GM12878 (cell line): ENCODE measurements around the gene LSAMP. TPM values are rescaled to one million over a fixed set of nuclear protein-coding genes. Genes with fewer than 3 reads are reported as not detected.

Source experiments
- ATAC-seq: fragments of 200-7000 bp; cut with Tn5 transposase; 3 replicates; pipeline ENCODE4 v1.9.1; 2020; ENCODE audit warnings: mild to moderate bottlenecking, moderate library complexity
- BruUV-seq: library from RNA; stranded (reverse); fragments of 400-500 nt; replicated peaks from 2 replicates; lab custom pipeline; 2021; lab: Mats Ljungman, UMichigan
- CTCF ChIA-PET: fragments of 300-600 bp; sonication (Branson Sonifier 250); formaldehyde crosslinking; extraction: SDS; loops from one replicate; lab custom pipeline; 2021; ENCODE audit warnings: inconsistent platforms; lab: Yijun Ruan, JAX
- POLR2A ChIA-PET: fragments of 350-600 bp; formaldehyde crosslinking; extraction: SDS; loops from one replicate; lab custom pipeline; 2021; ENCODE audit warnings: inconsistent platforms; lab: Charles Lee
- RAD21 ChIA-PET: fragments of 300-600 bp; sonication (Branson Sonifier 250); formaldehyde crosslinking; loops from one replicate; lab custom pipeline; 2023; ENCODE audit warnings: antibody characterized with exemption; ENCODE audit not compliant: unreplicated experiment; lab: Charles Lee
- SMC1A ChIA-PET: fragments of 300-600 bp; sonication (Branson Sonifier 250); formaldehyde crosslinking; loops from one replicate; lab custom pipeline; 2023; ENCODE audit not compliant: unreplicated experiment, uncharacterized antibody; lab: Charles Lee
- DNase-seq: peaks from one replicate; pipeline ENCODE4 v3.0.0-alpha.2; 2011; ENCODE audit warnings: low read depth, low spot score
- FAIRE-seq: peaks from 3 replicates; lab custom pipeline; 2011; peaks lifted over from hg19 to GRCh38; lab: Jason Lieb, UNC
- H2AFZ ChIP-seq: 2 replicates; pipeline ENCODE4 v1.6.0; 2011; ENCODE audit warnings: low read depth, low read length, control low read depth; ENCODE audit not compliant: control insufficient read depth
- H3K27ac ChIP-seq: 2 replicates; pipeline ENCODE4 v1.5.1; 2011; ENCODE audit warnings: control low read depth; ENCODE audit not compliant: control insufficient read depth, insufficient read depth
- H3K27me3 ChIP-seq, 2 experiments: replicated peaks in 1 of 2; 2 replicates each; pipeline versions ENCODE4 v1.6.0 to v1.6.1; 2011; ENCODE audit warnings: low read length in 1 of 2; ENCODE audit not compliant: control insufficient read depth in 2 of 2, insufficient read depth in 2 of 2
- H3K36me3 ChIP-seq, 2 experiments: 2 replicates each; pipeline ENCODE4 v1.5.1; 2011; ENCODE audit warnings: low read length in 1 of 2; ENCODE audit not compliant: control insufficient read depth in 2 of 2, insufficient read depth in 2 of 2
- H3K4me1 ChIP-seq: 2 replicates; pipeline ENCODE4 v1.6.1; 2011; ENCODE audit warnings: mild to moderate bottlenecking, low read length, moderate library complexity, mixed read lengths; ENCODE audit not compliant: control insufficient read depth, insufficient read depth
- H3K4me2 ChIP-seq: 2 replicates; pipeline ENCODE4 v1.6.0; 2011; ENCODE audit warnings: control low read depth; ENCODE audit not compliant: control insufficient read depth, insufficient read depth
- H3K4me3 ChIP-seq: fragments of 200-600 bp; sonication (generic); 2 replicates; pipeline ENCODE4 v1.5.1; 2016
- H3K79me2 ChIP-seq: 2 replicates; pipeline ENCODE4 v1.6.0; 2011; ENCODE audit warnings: low read length; ENCODE audit not compliant: control insufficient read depth, insufficient read depth
- H3K9ac ChIP-seq: 2 replicates; pipeline ENCODE4 v1.8.0; 2011; ENCODE audit warnings: low read length, control low read depth, mixed read lengths; ENCODE audit not compliant: control insufficient read depth, insufficient read depth
- H3K9me3 ChIP-seq: replicated peaks from 3 replicates; pipeline ENCODE4 v1.5.1; 2011; ENCODE audit warnings: mild to moderate bottlenecking, low read length; ENCODE audit not compliant: control insufficient read depth, insufficient read depth
- H4K20me1 ChIP-seq: 2 replicates; pipeline ENCODE4 v1.6.0; 2011; ENCODE audit not compliant: control insufficient read depth, insufficient read depth
- BCL11A ChIP-seq: IDR thresholded peaks from 2 replicates; pipeline ENCODE4 v1.6.1; 2011; ENCODE audit warnings: low read depth, low read length
- E4F1 ChIP-seq: fragments of 450-650 bp; IDR thresholded peaks from 2 replicates; pipeline ENCODE4 v1.6.1; 2018; ENCODE audit warnings: borderline replicate concordance, mild to moderate bottlenecking; ENCODE audit not compliant: partially characterized antibody
- EP300 ChIP-seq, 2 experiments: fragments of 150-350 bp in 1 of 2; IDR thresholded peaks; 2 replicates each; pipeline ENCODE4 v1.6.1; 2011 to 2012; ENCODE audit warnings: low read depth in 2 of 2, low read length in 2 of 2, borderline replicate concordance in 1 of 2, improper control_type of control experiment in 1 of 2, inconsistent platforms in 1 of 2; ENCODE audit not compliant: control insufficient read depth in 1 of 2
- FOS ChIP-seq: IDR thresholded peaks from 3 replicates; pipeline ENCODE4 v1.6.1; 2011; ENCODE audit warnings: borderline replicate concordance; ENCODE audit not compliant: insufficient read length; ENCODE audit errors: extremely low read depth
- HDAC6 ChIP-seq: fragments of 200-600 bp; sonication (generic); IDR thresholded peaks from one replicate; pipeline ENCODE4 v1.8.0; 2017; ENCODE audit warnings: antibody characterized with exemption; ENCODE audit not compliant: unreplicated experiment
- IKZF2 ChIP-seq, 2 experiments: fragments of 450-650 bp; IDR thresholded peaks; 2 replicates each; pipeline ENCODE4 v1.6.1; 2017; ENCODE audit warnings: mild to moderate bottlenecking in 2 of 2, moderate library complexity in 2 of 2
- IRF4 ChIP-seq: IDR thresholded peaks from 2 replicates; pipeline ENCODE4 v1.6.1; 2011; ENCODE audit warnings: low read depth, low read length
- MXI1 ChIP-seq: fragments of 150-350 bp; IDR thresholded peaks from 2 replicates; pipeline ENCODE4 v1.6.1; 2011; ENCODE audit warnings: low read depth, mild to moderate bottlenecking, inconsistent platforms, low read length, improper control_type of control experiment
- MYC ChIP-seq: IDR thresholded peaks from 2 replicates; pipeline ENCODE4 v1.6.1; 2011; ENCODE audit warnings: mild to moderate bottlenecking, low read length, moderate library complexity, inconsistent platforms; ENCODE audit not compliant: insufficient read depth, insufficient replicate concordance, insufficient read length, severe bottlenecking
- NR2C2 ChIP-seq: IDR thresholded peaks from 2 replicates; pipeline ENCODE4 v1.6.1; 2011; ENCODE audit warnings: borderline replicate concordance, low read depth; ENCODE audit not compliant: control insufficient read depth, insufficient read length
- PML ChIP-seq: IDR thresholded peaks from 2 replicates; pipeline ENCODE4 v1.6.1; 2012; ENCODE audit warnings: low read length, inconsistent platforms
- POLR2AphosphoS2 ChIP-seq: IDR thresholded peaks from 2 replicates; pipeline ENCODE4 v1.6.1; 2011; ENCODE audit warnings: low read depth, mild to moderate bottlenecking, low read length, improper control_type of control experiment, moderate library complexity
- RUNX3 ChIP-seq: IDR thresholded peaks from 2 replicates; pipeline ENCODE4 v1.6.1; 2012; ENCODE audit warnings: low read length, inconsistent platforms
- SIN3A ChIP-seq: IDR thresholded peaks from 2 replicates; pipeline ENCODE4 v1.6.1; 2012; ENCODE audit warnings: low read depth, low read length, improper control_type of control experiment
- SMARCA5 ChIP-seq: fragments of 450-650 bp; IDR thresholded peaks from 2 replicates; pipeline ENCODE4 v1.6.1; 2017; ENCODE audit warnings: mild to moderate bottlenecking
- TAF1 ChIP-seq: IDR thresholded peaks from 2 replicates; pipeline ENCODE4 v1.6.1; 2011; ENCODE audit warnings: mild to moderate bottlenecking, low read depth, low read length, borderline replicate concordance
- USF2 ChIP-seq: IDR thresholded peaks from 2 replicates; pipeline ENCODE4 v1.6.1; 2011; ENCODE audit warnings: low read depth, low read length, improper control_type of control experiment, borderline replicate concordance
- ZBED1 ChIP-seq: IDR thresholded peaks from 2 replicates; pipeline ENCODE4 v1.6.1; 2016; ENCODE audit warnings: borderline replicate concordance
- in situ Hi-C: fragments of 300-500 bp; cut with MboI; formaldehyde crosslinking; loops from 9 replicates; pipeline ENCODE4 v1.14.3; 2018; ENCODE audit warnings: mixed read lengths
- intact Hi-C: fragments of 100-400 bp; cut with micrococcal nuclease; formaldehyde crosslinking; loops from one replicate; pipeline ENCODE4 v1.14.2; 2022; ENCODE audit not compliant: unreplicated experiment
- polyA plus RNA-seq, 11 experiments: library from polyadenylated mRNA; depleted of rRNA in 4 of 11; unstranded in 6 of 11; stranded (reverse) in 5 of 11; fragments of >200 nt; fragmentation: Nextera tagmentation in 4 of 11; fragmentation: Illumina TruSeq in 1 of 11; extraction: Ambion mirVana in 4 of 11; extraction: Trizol in 1 of 11; gene quantifications; 1 replicate in 1 of 11; 2 replicates in 10 of 11; pipeline versions ENCODE4 v1.2.1 to v1.2.3, GENCODE V29; 2011 to 2016; ENCODE audit warnings: inconsistent platforms in 2 of 11, missing spikeins in 2 of 11, low read depth in 1 of 11
- total RNA-seq, 4 experiments: library from RNA; depleted of rRNA in 3 of 4; stranded (reverse); fragments of >200 nt in 3 of 4; fragmentation: Illumina TruSeq in 1 of 4; extraction: Trizol in 1 of 4; gene quantifications; 2 replicates each; pipeline versions ENCODE4 v1.2.1 to v1.2.3, GENCODE V29; 2013 to 2021
- TF ChIP-seq, protein P1 (sequence below): fragments of 450-650 bp; IDR thresholded peaks from 2 replicates; pipeline ENCODE4 v1.6.1; 2017; ENCODE audit warnings: antibody characterized with exemption, mild to moderate bottlenecking, moderate library complexity

The LSAMP gene
- total and polyA plus RNA-seq, 10 of the 15 experiments (the other 5 are each of a cell fraction or from before 2014, with no cell fraction given) = 2.0 to 12.7 (median 6.5) TPM

DNA sequence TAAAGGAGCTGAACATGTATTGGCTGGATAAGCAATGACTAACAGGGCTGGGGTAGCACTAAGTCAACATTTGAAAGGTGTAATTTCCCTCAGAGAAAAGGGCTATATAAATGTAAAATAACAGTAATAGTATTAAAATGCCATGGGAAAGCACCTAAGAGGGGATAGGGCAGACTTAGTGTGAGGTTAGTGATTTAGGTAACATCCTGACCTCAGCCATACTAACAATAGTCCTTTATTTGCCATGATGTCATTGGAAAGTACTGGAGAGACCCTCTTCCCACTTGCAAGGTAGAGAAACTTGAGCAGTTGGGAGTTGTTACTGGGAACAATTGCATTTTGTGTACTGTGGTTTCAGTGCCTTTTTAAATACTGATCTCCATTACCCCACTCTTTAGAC, 103.4 kb downstream of the LSAMP start:
- ATAC-seq (peak; percentile 72), FAIRE-seq (no peak)
- no peak for TF ChIP-seq MYC
- no peak for TF ChIP-seq SMARCA5
- TF ChIP-seq, protein P1, sequence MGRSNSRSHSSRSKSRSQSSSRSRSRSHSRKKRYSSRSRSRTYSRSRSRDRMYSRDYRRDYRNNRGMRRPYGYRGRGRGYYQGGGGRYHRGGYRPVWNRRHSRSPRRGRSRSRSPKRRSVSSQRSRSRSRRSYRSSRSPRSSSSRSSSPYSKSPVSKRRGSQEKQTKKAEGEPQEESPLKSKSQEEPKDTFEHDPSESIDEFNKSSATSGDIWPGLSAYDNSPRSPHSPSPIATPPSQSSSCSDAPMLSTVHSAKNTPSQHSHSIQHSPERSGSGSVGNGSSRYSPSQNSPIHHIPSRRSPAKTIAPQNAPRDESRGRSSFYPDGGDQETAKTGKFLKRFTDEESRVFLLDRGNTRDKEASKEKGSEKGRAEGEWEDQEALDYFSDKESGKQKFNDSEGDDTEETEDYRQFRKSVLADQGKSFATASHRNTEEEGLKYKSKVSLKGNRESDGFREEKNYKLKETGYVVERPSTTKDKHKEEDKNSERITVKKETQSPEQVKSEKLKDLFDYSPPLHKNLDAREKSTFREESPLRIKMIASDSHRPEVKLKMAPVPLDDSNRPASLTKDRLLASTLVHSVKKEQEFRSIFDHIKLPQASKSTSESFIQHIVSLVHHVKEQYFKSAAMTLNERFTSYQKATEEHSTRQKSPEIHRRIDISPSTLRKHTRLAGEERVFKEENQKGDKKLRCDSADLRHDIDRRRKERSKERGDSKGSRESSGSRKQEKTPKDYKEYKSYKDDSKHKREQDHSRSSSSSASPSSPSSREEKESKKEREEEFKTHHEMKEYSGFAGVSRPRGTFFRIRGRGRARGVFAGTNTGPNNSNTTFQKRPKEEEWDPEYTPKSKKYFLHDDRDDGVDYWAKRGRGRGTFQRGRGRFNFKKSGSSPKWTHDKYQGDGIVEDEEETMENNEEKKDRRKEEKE = no peak
- TF ChIP-seq SIN3A = no peak
- no peak for TF ChIP-seq FOS
- peak; percentile 86 to 88; a peak in 3 of 4 replicates for TF ChIP-seq IKZF2 (IDR thresholded peaks at IDR 0.05)
- TF ChIP-seq IRF4 = no peak
- TF ChIP-seq BCL11A = peak; percentile 71; the same call in 1 of the 2 replicates
- TF ChIP-seq EP300 (IDR thresholded peaks at IDR 0.05; ENCODE audit: borderline replicate concordance in 1 of 2, control insufficient read depth in 1 of 2, low read depth in 2 of 2, low read length in 2 of 2) = peak; percentile 92 to 96
- TF ChIP-seq ZBED1 = peak; percentile 75; the same call in 1 of the 2 replicates
- TF ChIP-seq HDAC6 = no peak
- no peak for TF ChIP-seq NR2C2
- peak; percentile 89 for TF ChIP-seq RUNX3
- no peak for TF ChIP-seq MXI1
- TF ChIP-seq TAF1 = no peak
- TF ChIP-seq USF2 = no peak
- no peak for TF ChIP-seq PML
- TF ChIP-seq E4F1 = no peak
- TF ChIP-seq POLR2AphosphoS2 = no peak

More for the DNA sequence above, 103.4 kb downstream of the LSAMP start:
- no peak overlapping the region for H3K9ac ChIP-seq
- in situ Hi-C loops = no loop called here
- no TSS peak for BruUV-seq
- ChIA-PET CTCF (interaction anchor here (0.8 kb wide), 1 partner anchor 21 kb away, joined by 3 read pairs; no protein-coding TSS in a partner anchor), SMC1A (interaction anchor here (0.9 to 4.4 kb wide), 8 partner anchors 9 to 371 kb away, joined by 3 to 39 read pairs (median 4); no protein-coding TSS in a partner anchor), POLR2A (interaction anchor here (1.0 to 1.2 kb wide), 3 partner anchors 41 to 99 kb away, joined by 3 to 4 read pairs (median 3); no protein-coding TSS in a partner anchor), RAD21 (interaction anchor here (0.8 to 3.6 kb wide), 7 partner anchors 9 to 102 kb away, joined by 3 to 9 read pairs (median 4); no protein-coding TSS in a partner anchor)
- H4K20me1 ChIP-seq = no peaks in the 10 kb centered on the region
- H2AFZ ChIP-seq = no peak overlapping the region
- no peaks in the 10 kb centered on the region for H3K79me2 ChIP-seq
- no peaks in the 10 kb centered on the region for H3K4me1 ChIP-seq
- H3K27ac ChIP-seq = no peak overlapping the region
- intact Hi-C loops = loop anchor here (5.0 kb wide), 1 partner anchor 75 kb away; no protein-coding TSS in a partner anchor
- no peaks in the 10 kb centered on the region for H3K27me3 ChIP-seq
- H3K4me2 ChIP-seq = no peak overlapping the region
- no peak overlapping the region for H3K4me3 ChIP-seq
- peak; percentile 9 for DNase-seq
- H3K9me3 ChIP-seq = no peaks in the 10 kb centered on the region
- no peaks in the 10 kb centered on the region for H3K36me3 ChIP-seq
